ENCODE measurements around the gene GNAT1. TPM values are rescaled to one million over a fixed set of nuclear protein-coding genes. Genes with fewer than 3 reads are reported as not detected.
A peak's percentile ranks its signal among the peaks of the same experiment; 100 is the strongest.

Gene GNAT1
- total and polyA plus RNA-seq, 2 of the 13 experiments (the other 11 are each of a cell fraction or from before 2014, with no cell fraction given), result 0.15 TPM; not detected in 1

GRCh38 chr3:50227390-50228183 lies 36.2 kb downstream of the GNAT1 start (continued):
- TF ChIP-seq ZNF772 (CRISPR knock-in tag; IDR thresholded peaks at IDR 0.05) (peak; percentile 88), FOXO1 (CRISPR knock-in tag; IDR thresholded peaks at IDR 0.05) (no peak; the same call in 1 of the 2 replicates), SATB2 (CRISPR knock-in tag; IDR thresholded peaks at IDR 0.05) (no peak), KDM4B (CRISPR knock-in tag; IDR thresholded peaks at IDR 0.05) (0 out of 2 replicates have a peak, but pooled peaks have one; percentile 41), ZNF292 (CRISPR knock-in tag; IDR thresholded peaks at IDR 0.05; ENCODE audit: borderline replicate concordance, low read depth) (0 out of 2 replicates have a peak, but pooled peaks have one; percentile 37), KDM3A (CRISPR knock-in tag; IDR thresholded peaks at IDR 0.05; ENCODE audit: low read depth) (peak; percentile 75; the same call in 1 of the 2 replicates), ZNF552 (CRISPR knock-in tag; IDR thresholded peaks at IDR 0.05; ENCODE audit: borderline replicate concordance) (peak; percentile 34; the same call in 1 of the 2 replicates), TSC22D2 (CRISPR knock-in tag; IDR thresholded peaks at IDR 0.05; ENCODE audit: borderline replicate concordance) (0 out of 2 replicates have a peak, but pooled peaks have one; percentile 33), ZBTB46 (CRISPR knock-in tag; IDR thresholded peaks at IDR 0.05; ENCODE audit: borderline replicate concordance) (0 out of 2 replicates have a peak, but pooled peaks have one; percentile 35), ZNF878 (CRISPR knock-in tag; IDR thresholded peaks at IDR 0.05) (peak; percentile 84; the same call in 1 of the 2 replicates), CBX1 (IDR thresholded peaks at IDR 0.05; ENCODE audit: low read depth) (peak; percentile 59), ZNF614 (CRISPR knock-in tag; IDR thresholded peaks at IDR 0.05; ENCODE audit: borderline replicate concordance) (peak; percentile 74; the same call in 1 of the 2 replicates), TRAFD1 (CRISPR knock-in tag; IDR thresholded peaks at IDR 0.05; ENCODE audit: borderline replicate concordance) (no peak), ZNF768 (CRISPR knock-in tag; IDR thresholded peaks at IDR 0.05) (0 out of 2 replicates have a peak, but pooled peaks have one; percentile 31), SP1 (IDR thresholded peaks at IDR 0.05) (no peak), SP1 (CRISPR knock-in tag; IDR thresholded peaks at IDR 0.05) (peak; percentile 86), GATAD2A (CRISPR knock-in tag; IDR thresholded peaks at IDR 0.05) (peak; percentile 66), ZNF589 (CRISPR knock-in tag; conservative IDR thresholded peaks at IDR 0.05) (peak; percentile 47; the same call in 1 of the 2 replicates), TFAP4 (IDR thresholded peaks at IDR 0.05; ENCODE audit: borderline replicate concordance, low read depth) (no peak), ASH2L (IDR thresholded peaks at IDR 0.05; ENCODE audit: insufficient read length, low read depth, low read length) (peak; percentile 19), SP2 (CRISPR knock-in tag; IDR thresholded peaks at IDR 0.05) (peak; percentile 86), HNF1B (CRISPR knock-in tag; IDR thresholded peaks at IDR 0.05) (peak; percentile 81), ZNF557 (CRISPR knock-in tag; IDR thresholded peaks at IDR 0.05) (0 out of 2 replicates have a peak, but pooled peaks have one; percentile 40)

Measured in HepG2 (cell line).